ENCODE results near the gene SMIM23.

The SMIM23 gene

GRCh38 chr5:171821286-171821685 lies 35.7 kb downstream of the SMIM23 start:
- no peak for DNase-seq

GRCh38 chr5:171823269-171823668 lies 37.7 kb downstream of the SMIM23 start:
- DNase-seq = no peak

GRCh38 chr5:171825051-171825450 lies 39.4 kb downstream of the SMIM23 start:
- no peak for DNase-seq

GRCh38 chr5:171826132-171826531 lies 40.5 kb downstream of the SMIM23 start:
- DNase-seq = no peak

GRCh38 chr5:171827162-171827561 lies 41.5 kb downstream of the SMIM23 start:
- DNase-seq = no peak

GRCh38 chr5:171830686-171831085 lies 45.1 kb downstream of the SMIM23 start:
- DNase-seq = no peak

- DNase-seq = no peak
Observed at GRCh38 chr5:171832775-171833174, 47.2 kb downstream of the SMIM23 start.

GRCh38 chr5:171834461-171834860 lies 48.8 kb downstream of the SMIM23 start:
- no peak for DNase-seq

- no peak for DNase-seq
Observed at GRCh38 chr5:171835066-171835465, 49.4 kb downstream of the SMIM23 start.

GRCh38 chr5:171837522-171837921 lies 51.9 kb downstream of the SMIM23 start:
- no peak for DNase-seq

- no peak for DNase-seq
Observed at GRCh38 chr5:171838066-171838465, 52.4 kb downstream of the SMIM23 start.

GRCh38 chr5:171839112-171839511 lies 53.5 kb downstream of the SMIM23 start:
- no peak for DNase-seq

- no peak for DNase-seq
Observed at GRCh38 chr5:171840066-171840465, 54.4 kb downstream of the SMIM23 start.

Measured in NCI-H187 (cell line).